ENCODE data around the gene MND1. TPM values are rescaled to one million over a fixed set of nuclear protein-coding genes. Genes with fewer than 3 reads are reported as not detected.

Gene MND1
- total RNA-seq, 2 experiments from 2014 or later, result 34.1 to 41.9 TPM

DNA sequence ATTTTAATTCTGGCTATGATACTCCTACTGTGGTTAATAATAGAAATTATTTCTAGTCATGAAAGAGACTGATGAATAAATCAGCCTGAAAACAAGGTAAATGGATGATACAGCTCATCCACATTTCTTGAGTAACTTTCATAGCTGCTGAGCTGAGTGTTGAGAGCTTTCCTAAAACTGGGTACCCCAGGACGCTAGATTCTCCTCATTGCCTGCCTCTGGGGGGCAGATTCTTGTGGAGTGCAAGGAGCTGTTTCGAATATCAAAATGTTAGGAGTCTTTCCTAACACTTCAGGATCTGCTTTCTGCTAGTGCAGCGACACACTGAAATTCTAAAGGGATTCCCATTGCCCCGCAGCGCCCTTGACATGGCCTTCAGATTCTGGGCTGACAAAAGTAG, 2.1 kb downstream of the MND1 start:
- ATAC-seq (no peak), DNase-seq (no peak)
- no peak overlapping the region for H3K27ac Mint-ChIP-seq
- POLR2A ChIA-PET, result interaction anchor here (0.5 to 1.2 kb wide), 2 partner anchors 82 to 102 kb away, joined by 3 to 9 read pairs; no protein-coding TSS in a partner anchor
- H3K9me3 Mint-ChIP-seq (ENCODE audit: low read depth), result no peaks in the 10 kb centered on the region
- CTCF ChIA-PET, result interaction anchor here (0.7 to 5.6 kb wide), 17 partner anchors 10 to 439 kb away, joined by 3 to 39 read pairs (median 3); partner anchors contain the start of gene TMEM131L
- H3K36me3 Mint-ChIP-seq (ENCODE audit: low read depth), result peaks cover 19% of the 10 kb centered on the region
- peaks cover 3% of the 10 kb centered on the region for H3K27me3 Mint-ChIP-seq
- H3K4me3 Mint-ChIP-seq, result no peak overlapping the region
- intact Hi-C loops (cut with DNase I, micrococcal nuclease), result loop anchor here in 1 of 2 experiments (5.0 kb wide), 1 partner anchor 406 kb away; no protein-coding TSS in a partner anchor
- peaks cover 38% of the 10 kb centered on the region for H3K4me1 Mint-ChIP-seq

GRCh38 chr4:153347117-153347516, 2.6 kb downstream of the MND1 start:
- CTCF ChIA-PET, result interaction anchor here (0.7 to 1.8 kb wide), 6 partner anchors 120 to 438 kb away, joined by 3 to 8 read pairs (median 4); no protein-coding TSS in a partner anchor
- POLR2A ChIA-PET, result interaction anchor here (1.2 kb wide), 1 partner anchor 81 kb away, joined by 3 read pairs; no protein-coding TSS in a partner anchor
- H3K27ac Mint-ChIP-seq, result no peak overlapping the region
- H3K27me3 Mint-ChIP-seq, result peaks cover 3% of the 10 kb centered on the region
- peaks cover 19% of the 10 kb centered on the region for H3K36me3 Mint-ChIP-seq (ENCODE audit: low read depth)
- intact Hi-C loops (cut with DNase I, micrococcal nuclease), result loop anchor here in 1 of 2 experiments (5.0 kb wide), 1 partner anchor 405 kb away; no protein-coding TSS in a partner anchor
- peaks cover 38% of the 10 kb centered on the region for H3K4me1 Mint-ChIP-seq
- H3K4me3 Mint-ChIP-seq, result no peak overlapping the region
- ATAC-seq (no peak), DNase-seq (no peak)
- no peaks in the 10 kb centered on the region for H3K9me3 Mint-ChIP-seq (ENCODE audit: low read depth)

- ChIA-PET CTCF (interaction anchor here (1.0 to 1.6 kb wide), 4 partner anchors 9 to 224 kb away, joined by 3 to 4 read pairs (median 3); no protein-coding TSS in a partner anchor), POLR2A (no interaction called here)
- intact Hi-C loops (cut with DNase I, micrococcal nuclease), result loop anchor here in 1 of 2 experiments (5.0 kb wide), 1 partner anchor 404 kb away; no protein-coding TSS in a partner anchor
- Mint-ChIP-seq H3K27me3 (peaks cover 2% of the 10 kb centered on the region), H3K27ac (no peak overlapping the region), H3K36me3 (ENCODE audit: low read depth) (peaks cover 25% of the 10 kb centered on the region), H3K4me1 (peaks cover 38% of the 10 kb centered on the region), H3K9me3 (ENCODE audit: low read depth) (no peaks in the 10 kb centered on the region), H3K4me3 (no peak overlapping the region)
- ATAC-seq (no peak), DNase-seq (no peak)
These were observed 3.5 kb downstream of the MND1 start for GRCh38 chr4:153348006-153348405.

DNA sequence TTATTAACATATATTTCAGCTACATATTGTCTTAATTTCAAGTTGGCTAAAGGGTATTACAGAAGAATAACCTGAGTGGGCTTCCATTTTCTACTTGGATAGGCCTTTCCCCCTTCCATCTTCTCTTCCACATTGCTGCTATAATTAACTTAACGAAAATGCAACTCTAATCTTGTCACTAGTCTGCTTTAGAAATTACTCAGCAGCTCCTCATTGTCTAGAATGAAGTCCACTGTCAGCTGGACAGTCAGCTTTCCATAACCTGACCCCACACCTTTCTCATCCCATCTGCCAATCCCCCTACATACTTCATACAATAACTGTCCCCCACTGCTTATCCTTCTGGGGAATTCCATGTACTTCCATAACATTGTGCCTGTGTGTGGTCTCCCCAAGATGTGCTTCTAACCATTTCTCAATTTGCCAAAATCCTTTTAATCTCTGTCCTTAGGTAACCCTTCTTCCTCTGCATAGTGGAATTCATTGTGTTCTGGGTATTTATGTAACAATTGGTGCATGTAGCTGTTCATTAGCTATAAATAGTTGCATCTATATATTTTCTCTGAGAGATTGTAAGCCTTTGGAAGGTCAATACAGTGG, 4.8 kb downstream of the MND1 start:
- Mint-ChIP-seq H3K27me3 (no peaks in the 10 kb centered on the region), H3K9me3 (ENCODE audit: low read depth) (no peaks in the 10 kb centered on the region), H3K27ac (no peak overlapping the region), H3K36me3 (ENCODE audit: low read depth) (peaks cover 25% of the 10 kb centered on the region), H3K4me3 (no peak overlapping the region), H3K4me1 (peaks cover 34% of the 10 kb centered on the region)
- CTCF ChIA-PET, result interaction anchor here (0.5 to 1.2 kb wide), 3 partner anchors 24 to 223 kb away, joined by 3 read pairs; no protein-coding TSS in a partner anchor
- intact Hi-C loops (cut with DNase I, micrococcal nuclease), result loop anchor here in 1 of 2 experiments (5.0 kb wide), 1 partner anchor 403 kb away; no protein-coding TSS in a partner anchor
- DNase-seq, result no peak
- POLR2A ChIA-PET, result no interaction called here
- ATAC-seq, result no peak

DNA sequence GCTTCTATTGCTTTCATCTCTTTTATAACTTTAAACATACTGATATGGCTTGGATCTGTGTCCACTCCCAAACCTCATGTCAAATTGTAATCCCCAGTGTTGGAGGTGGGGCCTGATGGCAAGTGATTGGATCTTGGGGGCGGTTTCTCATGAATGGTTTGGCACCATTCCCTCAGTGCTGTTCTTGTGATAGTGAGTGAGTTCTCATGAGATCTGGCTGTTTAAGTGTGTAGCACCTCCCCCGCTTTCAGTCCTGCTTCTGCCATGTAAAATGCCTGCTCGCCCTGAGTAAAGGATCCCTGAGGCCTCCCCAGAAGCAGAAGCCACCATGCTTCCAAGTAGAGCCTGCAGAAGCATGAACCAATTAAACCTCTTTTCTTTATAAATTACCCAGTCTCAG, 17.7 kb downstream of the MND1 start:
- no peak for DNase-seq
- H3K36me3 Mint-ChIP-seq (ENCODE audit: low read depth), result peaks cover 63% of the 10 kb centered on the region
- H3K4me3 Mint-ChIP-seq, result no peak overlapping the region
- intact Hi-C loops (cut with DNase I, micrococcal nuclease), result no loop called here
- peaks cover 10% of the 10 kb centered on the region for H3K4me1 Mint-ChIP-seq
- no peak for ATAC-seq
- no peaks in the 10 kb centered on the region for H3K27me3 Mint-ChIP-seq
- POLR2A ChIA-PET, result no interaction called here
- CTCF ChIA-PET, result interaction anchor here (0.5 to 1.1 kb wide), 2 partner anchors 9 to 181 kb away, joined by 3 read pairs; no protein-coding TSS in a partner anchor
- no peak overlapping the region for H3K27ac Mint-ChIP-seq
- no peaks in the 10 kb centered on the region for H3K9me3 Mint-ChIP-seq (ENCODE audit: low read depth)

GRCh38 chr4:153364061-153364460, 19.6 kb downstream of the MND1 start:
- no peak overlapping the region for H3K4me3 Mint-ChIP-seq
- no peak overlapping the region for H3K27ac Mint-ChIP-seq
- intact Hi-C loops (cut with DNase I, micrococcal nuclease), result no loop called here
- ChIA-PET CTCF (interaction anchor here (0.9 to 1.0 kb wide), 5 partner anchors 12 to 276 kb away, joined by 3 to 5 read pairs (median 3); no protein-coding TSS in a partner anchor), POLR2A (no interaction called here)
- ATAC-seq (no peak), DNase-seq (no peak)
- no peaks in the 10 kb centered on the region for H3K9me3 Mint-ChIP-seq (ENCODE audit: low read depth)
- peaks cover 13% of the 10 kb centered on the region for H3K4me1 Mint-ChIP-seq
- no peaks in the 10 kb centered on the region for H3K27me3 Mint-ChIP-seq
- H3K36me3 Mint-ChIP-seq (ENCODE audit: low read depth), result peaks cover 59% of the 10 kb centered on the region

GRCh38 chr4:153365003-153365402, 20.5 kb downstream of the MND1 start:
- H3K4me1 Mint-ChIP-seq, result peaks cover 13% of the 10 kb centered on the region
- CTCF ChIA-PET, result interaction anchor here (0.6 kb wide), 2 partner anchors 94 to 171 kb away, joined by 3 to 4 read pairs; no protein-coding TSS in a partner anchor
- no peak overlapping the region for H3K27ac Mint-ChIP-seq
- POLR2A ChIA-PET, result interaction anchor here (0.6 kb wide), 1 partner anchor 740 kb away, joined by 9 read pairs; no protein-coding TSS in a partner anchor
- H3K4me3 Mint-ChIP-seq, result no peak overlapping the region
- no peaks in the 10 kb centered on the region for H3K27me3 Mint-ChIP-seq
- no peaks in the 10 kb centered on the region for H3K9me3 Mint-ChIP-seq (ENCODE audit: low read depth)
- peaks cover 59% of the 10 kb centered on the region for H3K36me3 Mint-ChIP-seq (ENCODE audit: low read depth)
- no peak for DNase-seq
- intact Hi-C loops (cut with DNase I, micrococcal nuclease), result no loop called here
- no peak for ATAC-seq

DNA sequence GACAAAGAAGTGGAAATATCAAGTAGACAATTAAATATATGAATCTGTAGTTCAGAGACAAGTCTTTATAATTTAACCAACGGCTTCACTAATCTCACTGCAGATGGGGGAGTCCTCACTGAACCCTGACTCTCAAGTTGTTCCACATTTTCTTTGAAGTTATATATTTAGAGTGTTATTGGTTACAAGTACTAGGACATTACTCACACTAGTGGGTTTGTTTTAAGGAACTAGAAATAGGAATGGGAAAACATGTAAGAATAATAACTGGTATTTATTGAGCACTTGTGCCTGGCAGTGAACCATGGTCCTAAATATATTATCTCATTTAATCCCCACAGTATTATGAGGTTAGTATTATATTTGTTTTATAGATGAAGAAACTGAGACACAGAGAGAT, 22.0 kb downstream of the MND1 start:
- peaks cover 15% of the 10 kb centered on the region for H3K4me1 Mint-ChIP-seq
- no peak overlapping the region for H3K4me3 Mint-ChIP-seq
- peaks cover 58% of the 10 kb centered on the region for H3K36me3 Mint-ChIP-seq (ENCODE audit: low read depth)
- no peaks in the 10 kb centered on the region for H3K9me3 Mint-ChIP-seq (ENCODE audit: low read depth)
- H3K27me3 Mint-ChIP-seq, result no peaks in the 10 kb centered on the region
- no peak for DNase-seq
- CTCF ChIA-PET, result interaction anchor here (1.0 kb wide), 1 partner anchor 281 kb away, joined by 3 read pairs; no protein-coding TSS in a partner anchor
- intact Hi-C loops (cut with DNase I, micrococcal nuclease), result no loop called here
- POLR2A ChIA-PET, result no interaction called here
- no peak for ATAC-seq
- H3K27ac Mint-ChIP-seq, result no peak overlapping the region

DNA sequence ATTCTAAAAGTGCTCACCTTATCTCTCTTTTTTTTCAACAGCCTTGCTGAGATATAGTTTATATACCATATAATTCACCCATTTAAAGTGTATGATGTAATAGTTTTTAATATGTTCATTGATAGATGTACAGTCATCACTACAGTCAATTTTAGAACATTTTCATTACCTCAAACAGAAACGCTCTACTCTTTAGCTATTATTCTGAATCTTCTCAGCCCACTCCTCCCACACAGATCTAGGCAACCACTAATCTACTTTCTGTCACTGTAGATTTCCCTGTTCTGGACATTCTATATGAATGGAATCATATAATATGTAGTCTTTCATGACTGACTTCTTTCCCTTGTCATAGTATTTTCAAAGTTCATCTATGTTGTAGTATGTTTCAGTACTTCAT, 22.6 kb downstream of the MND1 start:
- Mint-ChIP-seq H3K4me1 (peaks cover 19% of the 10 kb centered on the region), H3K9me3 (ENCODE audit: low read depth) (no peaks in the 10 kb centered on the region), H3K27ac (no peak overlapping the region), H3K27me3 (no peaks in the 10 kb centered on the region), H3K4me3 (no peak overlapping the region), H3K36me3 (ENCODE audit: low read depth) (peaks cover 63% of the 10 kb centered on the region)
- DNase-seq (no peak), ATAC-seq (peak; percentile 28)
- CTCF ChIA-PET, result no interaction called here
- intact Hi-C loops (cut with DNase I, micrococcal nuclease), result no loop called here
- POLR2A ChIA-PET, result no interaction called here

- no peak overlapping the region for H3K4me3 Mint-ChIP-seq
- H3K27ac Mint-ChIP-seq, result no peak overlapping the region
- intact Hi-C loops (cut with DNase I, micrococcal nuclease), result no loop called here
- H3K36me3 Mint-ChIP-seq (ENCODE audit: low read depth), result peaks cover 59% of the 10 kb centered on the region
- POLR2A ChIA-PET, result no interaction called here
- ATAC-seq, result no peak
- peaks cover 19% of the 10 kb centered on the region for H3K4me1 Mint-ChIP-seq
- H3K27me3 Mint-ChIP-seq, result no peaks in the 10 kb centered on the region
- CTCF ChIA-PET, result no interaction called here
- H3K9me3 Mint-ChIP-seq (ENCODE audit: low read depth), result peaks cover 10% of the 10 kb centered on the region
- no peak for DNase-seq
These were observed 24.5 kb downstream of the MND1 start for GRCh38 chr4:153369021-153369420.

GRCh38 chr4:153371701-153372234, 27.3 kb downstream of the MND1 start:
- peaks cover 10% of the 10 kb centered on the region for H3K9me3 Mint-ChIP-seq (ENCODE audit: low read depth)
- intact Hi-C loops (cut with DNase I, micrococcal nuclease), result no loop called here
- H3K36me3 Mint-ChIP-seq (ENCODE audit: low read depth), result peaks cover 49% of the 10 kb centered on the region
- H3K27ac Mint-ChIP-seq, result no peak overlapping the region
- DNase-seq (peak; percentile 25), ATAC-seq (peak; percentile 80)
- peaks cover 17% of the 10 kb centered on the region for H3K4me1 Mint-ChIP-seq
- H3K4me3 Mint-ChIP-seq, result no peak overlapping the region
- H3K27me3 Mint-ChIP-seq, result no peaks in the 10 kb centered on the region
- POLR2A ChIA-PET, result no interaction called here
- CTCF ChIA-PET, result interaction anchor here (0.6 to 1.5 kb wide), 4 partner anchors 10 to 1400 kb away, joined by 3 to 5 read pairs (median 4); no protein-coding TSS in a partner anchor
